ENCODE measurements around the gene MYRFL. TPM values are rescaled to one million over a fixed set of nuclear protein-coding genes. Genes with fewer than 3 reads are reported as not detected.

Gene MYRFL
- total and polyA plus RNA-seq, 3 experiments from 2014 or later = not detected

DNA sequence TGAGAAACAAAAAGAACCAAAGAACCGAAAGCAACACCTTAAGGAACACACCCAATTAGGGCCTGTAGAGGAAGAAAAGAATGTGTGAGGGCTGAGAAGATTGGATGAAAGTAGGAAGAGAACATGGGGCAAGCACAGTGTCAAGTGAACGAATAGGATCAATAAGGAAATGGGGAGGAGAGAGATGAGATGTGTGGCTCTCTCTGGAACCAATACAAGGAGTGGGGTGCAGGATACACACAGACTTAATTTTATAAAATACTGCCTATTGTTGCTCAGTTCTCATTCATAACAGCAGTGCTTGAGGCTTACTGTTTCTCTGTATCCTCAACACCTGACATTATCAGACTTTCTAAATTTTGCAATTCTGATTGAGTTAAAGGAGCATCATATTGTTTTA, 93.3 kb downstream of the MYRFL start:
- Mint-ChIP-seq H3K36me3 (peaks cover 0 to 4% (median 0%) of the 10 kb centered on the region in 3 donors), H3K4me1 (no peaks in the 10 kb centered on the region), H3K9me3 (peaks cover 0 to 3% (median 0%) of the 10 kb centered on the region in 5 donors), H3K27ac (no peak overlapping the region), H3K27me3 (peaks cover 3% of the 10 kb centered on the region in 2 donors), H3K4me3 (no peak overlapping the region)
- no peak overlapping the region for H3K27ac ChIP-seq (ENCODE audit: low read depth, low read length)
- no peaks in the 10 kb centered on the region for H3K27me3 ChIP-seq (ENCODE audit: insufficient read depth, low read length, poor library complexity, severe bottlenecking)
- POLR2A ChIA-PET = no interaction called here
- H3K9me3 ChIP-seq (ENCODE audit: low read length) = no peaks in the 10 kb centered on the region
- no peak overlapping the region for H3K4me3 ChIP-seq (ENCODE audit: low read length)
- no peaks in the 10 kb centered on the region for H3K36me3 ChIP-seq (ENCODE audit: insufficient read depth, low read length)
- CTCF ChIA-PET = interaction anchor here (1.8 kb wide), 1 partner anchor 18 kb away, joined by 4 read pairs; no protein-coding TSS in a partner anchor
- no peaks in the 10 kb centered on the region for H3K4me1 ChIP-seq (ENCODE audit: insufficient read depth, low read length)
- DNase-seq = no peak

DNA sequence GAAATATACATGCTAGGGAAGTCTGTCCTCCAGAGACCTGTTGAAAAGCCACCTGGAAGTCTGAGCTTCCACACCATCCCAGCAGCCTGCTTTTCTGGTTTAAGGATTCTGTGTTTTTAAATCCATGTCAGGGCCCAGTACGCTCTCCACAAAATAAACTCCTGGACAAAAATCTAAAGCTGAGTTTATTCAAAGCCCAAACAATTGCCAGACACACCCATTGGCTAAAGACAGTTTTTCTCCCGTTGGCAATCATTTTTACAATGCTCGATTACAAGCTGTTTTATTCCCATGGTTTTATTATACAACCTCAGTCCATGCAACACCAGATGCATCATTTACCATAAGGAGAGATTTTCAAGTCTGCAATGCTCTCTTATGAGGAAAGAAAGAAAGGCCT, 94.5 kb downstream of the MYRFL start:
- H3K27me3 Mint-ChIP-seq = peaks cover 3% of the 10 kb centered on the region in 2 donors
- H3K27me3 ChIP-seq (ENCODE audit: insufficient read depth, low read length, poor library complexity, severe bottlenecking) = no peaks in the 10 kb centered on the region

DNA sequence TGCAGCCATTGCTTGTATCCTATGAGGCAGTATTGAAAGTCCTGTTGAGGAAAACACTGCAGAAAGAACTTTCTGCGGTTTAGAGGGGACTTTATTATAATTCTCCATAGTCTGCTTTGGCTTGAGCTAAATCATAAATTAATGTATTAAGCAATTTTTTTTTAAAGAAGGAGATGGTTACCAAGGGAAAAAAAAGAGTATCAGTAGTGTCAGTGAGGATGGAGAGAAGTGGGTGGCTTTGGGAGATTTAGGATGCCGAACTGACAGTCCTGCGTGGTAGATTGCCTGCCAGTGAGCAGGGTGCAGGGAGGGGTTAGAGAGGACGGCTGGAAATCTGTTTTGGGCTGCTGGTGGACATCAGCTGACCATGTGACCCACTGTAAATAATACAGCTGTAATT, 96.8 kb downstream of the MYRFL start:
- no peak overlapping the region for H3K27ac ChIP-seq (ENCODE audit: low read depth, low read length)
- Mint-ChIP-seq H3K36me3 (peaks cover 0 to 8% (median 0%) of the 10 kb centered on the region in 3 donors), H3K27me3 (peaks cover 5 to 7% of the 10 kb centered on the region in 2 donors), H3K4me3 (no peak overlapping the region), H3K27ac (no peak overlapping the region), H3K9me3 (peaks cover 0 to 3% (median 0%) of the 10 kb centered on the region in 5 donors), H3K4me1 (no peaks in the 10 kb centered on the region)
- DNase-seq = no peak
- ChIA-PET POLR2A (no interaction called here), CTCF (no interaction called here)
- no peaks in the 10 kb centered on the region for H3K9me3 ChIP-seq (ENCODE audit: low read length)
- no peaks in the 10 kb centered on the region for H3K36me3 ChIP-seq (ENCODE audit: insufficient read depth, low read length)
- no peaks in the 10 kb centered on the region for H3K27me3 ChIP-seq (ENCODE audit: insufficient read depth, low read length, poor library complexity, severe bottlenecking)
- no peak overlapping the region for H3K4me3 ChIP-seq (ENCODE audit: low read length)
- H3K4me1 ChIP-seq (ENCODE audit: insufficient read depth, low read length) = no peaks in the 10 kb centered on the region

More for the DNA sequence above, 94.5 kb downstream of the MYRFL start:
- Mint-ChIP-seq H3K36me3 (peaks cover 0 to 4% (median 0%) of the 10 kb centered on the region in 3 donors), H3K27ac (no peak overlapping the region), H3K9me3 (peaks cover 0 to 3% (median 0%) of the 10 kb centered on the region in 5 donors), H3K4me3 (no peak overlapping the region), H3K4me1 (no peaks in the 10 kb centered on the region)
- no peak overlapping the region for H3K27ac ChIP-seq (ENCODE audit: low read depth, low read length)
- POLR2A ChIA-PET = no interaction called here
- H3K36me3 ChIP-seq (ENCODE audit: insufficient read depth, low read length) = no peaks in the 10 kb centered on the region
- DNase-seq = no peak
- CTCF ChIA-PET = interaction anchor here (1.8 kb wide), 1 partner anchor 19 kb away, joined by 4 read pairs; no protein-coding TSS in a partner anchor
- no peak overlapping the region for H3K4me3 ChIP-seq (ENCODE audit: low read length)
- no peaks in the 10 kb centered on the region for H3K4me1 ChIP-seq (ENCODE audit: insufficient read depth, low read length)
- H3K9me3 ChIP-seq (ENCODE audit: low read length) = no peaks in the 10 kb centered on the region

DNA sequence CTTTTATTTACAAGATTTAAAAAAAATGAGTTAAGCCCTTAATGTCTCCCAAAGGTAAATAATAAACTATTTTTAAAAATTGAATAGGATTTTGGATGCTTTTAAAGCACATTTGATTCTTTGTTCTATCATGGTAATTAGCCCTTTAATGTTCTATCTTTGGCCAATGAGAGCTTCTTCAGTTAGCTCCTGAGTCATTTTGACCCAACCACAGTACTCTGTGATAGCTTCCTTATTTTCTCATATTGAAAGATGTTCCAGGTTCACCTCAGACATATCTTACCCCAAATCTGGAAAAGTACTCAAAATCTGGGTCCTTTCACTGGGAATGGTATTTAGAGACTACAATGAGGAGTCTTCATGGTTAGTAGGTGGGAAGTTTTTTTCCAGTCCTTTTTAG, 98.0 kb downstream of the MYRFL start:
- no peaks in the 10 kb centered on the region for H3K36me3 ChIP-seq (ENCODE audit: insufficient read depth, low read length)
- no peak overlapping the region for H3K4me3 ChIP-seq (ENCODE audit: low read length)
- ChIA-PET CTCF (no interaction called here), POLR2A (no interaction called here)
- no peaks in the 10 kb centered on the region for H3K4me1 ChIP-seq (ENCODE audit: insufficient read depth, low read length)
- no peaks in the 10 kb centered on the region for H3K4me1 Mint-ChIP-seq
- no peaks in the 10 kb centered on the region for H3K27me3 ChIP-seq (ENCODE audit: insufficient read depth, low read length, poor library complexity, severe bottlenecking)
- H3K4me3 Mint-ChIP-seq = no peak overlapping the region
- DNase-seq = no peak
- peaks cover 0 to 4% (median 0%) of the 10 kb centered on the region in 3 donors for H3K36me3 Mint-ChIP-seq
- H3K27ac ChIP-seq (ENCODE audit: low read depth, low read length) = no peak overlapping the region
- peaks cover 7 to 8% of the 10 kb centered on the region in 2 donors for H3K27me3 Mint-ChIP-seq
- peaks cover 0 to 3% (median 0%) of the 10 kb centered on the region in 5 donors for H3K9me3 Mint-ChIP-seq
- H3K27ac Mint-ChIP-seq = no peak overlapping the region
- H3K9me3 ChIP-seq (ENCODE audit: low read length) = no peaks in the 10 kb centered on the region

DNA sequence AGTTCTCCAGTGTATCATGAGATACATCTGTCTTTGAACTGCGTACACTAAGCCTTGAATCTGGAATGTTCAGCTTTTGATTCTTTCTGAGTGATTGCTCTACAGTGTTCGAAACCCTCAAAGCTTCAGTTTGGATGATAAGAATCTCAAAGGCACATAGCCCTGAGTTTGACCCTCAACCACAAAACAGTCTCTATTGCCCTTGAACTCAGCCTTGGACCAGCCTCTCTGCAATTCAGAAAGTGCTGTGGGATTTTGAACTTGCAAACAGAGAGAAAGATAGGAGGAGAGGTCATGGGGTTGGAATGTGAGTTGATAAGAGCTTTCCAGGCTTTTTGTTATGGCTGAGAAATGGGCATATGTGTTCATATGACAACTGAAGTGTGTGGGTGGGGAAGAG, 100.3 kb downstream of the MYRFL start:
- Histone ChIP-seq H3K4me3 (ENCODE audit: low read length) (no peak overlapping the region), H3K36me3 (ENCODE audit: insufficient read depth, low read length) (no peaks in the 10 kb centered on the region), H3K27me3 (ENCODE audit: insufficient read depth, low read length, poor library complexity, severe bottlenecking) (no peaks in the 10 kb centered on the region), H3K9me3 (ENCODE audit: low read length) (no peaks in the 10 kb centered on the region), H3K4me1 (ENCODE audit: insufficient read depth, low read length) (no peaks in the 10 kb centered on the region), H3K27ac (ENCODE audit: low read depth, low read length) (no peak overlapping the region)
- Mint-ChIP-seq H3K4me1 (no peaks in the 10 kb centered on the region), H3K27ac (no peak overlapping the region), H3K4me3 (no peak overlapping the region), H3K9me3 (no peaks in the 10 kb centered on the region), H3K36me3 (peaks cover 0 to 4% (median 0%) of the 10 kb centered on the region in 3 donors), H3K27me3 (peaks cover 12 to 17% of the 10 kb centered on the region in 2 donors)
- ChIA-PET POLR2A (no interaction called here), CTCF (no interaction called here)
- no peak for DNase-seq

DNA sequence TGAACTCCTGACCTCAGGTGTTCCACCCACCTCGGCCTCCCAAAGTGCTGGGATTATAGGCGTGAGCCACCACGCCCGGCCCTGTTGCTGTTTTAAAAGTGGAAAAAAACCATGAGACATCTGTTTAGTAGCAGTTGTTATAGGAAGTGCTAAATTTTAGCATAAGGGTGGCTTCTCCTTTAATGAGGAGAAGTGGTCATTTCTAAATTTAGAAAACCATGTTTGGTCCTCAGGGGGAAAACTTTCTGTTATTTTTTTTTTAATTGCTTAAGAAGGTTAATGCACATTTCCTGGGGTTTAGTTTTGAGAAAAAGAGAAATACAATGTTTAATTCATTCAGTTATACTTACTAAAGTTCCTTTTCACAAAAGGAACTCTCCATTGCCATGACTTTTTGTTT, 102.1 kb downstream of the MYRFL start:
- Mint-ChIP-seq H3K4me3 (no peak overlapping the region), H3K36me3 (peaks cover 0 to 4% (median 0%) of the 10 kb centered on the region in 3 donors), H3K4me1 (no peaks in the 10 kb centered on the region), H3K27me3 (peaks cover 9 to 22% of the 10 kb centered on the region in 2 donors), H3K27ac (no peak overlapping the region), H3K9me3 (no peaks in the 10 kb centered on the region)
- ChIA-PET POLR2A (no interaction called here), CTCF (no interaction called here)
- Histone ChIP-seq H3K27ac (ENCODE audit: low read depth, low read length) (no peak overlapping the region), H3K4me1 (ENCODE audit: insufficient read depth, low read length) (no peaks in the 10 kb centered on the region), H3K36me3 (ENCODE audit: insufficient read depth, low read length) (no peaks in the 10 kb centered on the region), H3K27me3 (ENCODE audit: insufficient read depth, low read length, poor library complexity, severe bottlenecking) (no peaks in the 10 kb centered on the region), H3K9me3 (ENCODE audit: low read length) (no peaks in the 10 kb centered on the region), H3K4me3 (ENCODE audit: low read length) (no peak overlapping the region)
- DNase-seq = no peak

DNA sequence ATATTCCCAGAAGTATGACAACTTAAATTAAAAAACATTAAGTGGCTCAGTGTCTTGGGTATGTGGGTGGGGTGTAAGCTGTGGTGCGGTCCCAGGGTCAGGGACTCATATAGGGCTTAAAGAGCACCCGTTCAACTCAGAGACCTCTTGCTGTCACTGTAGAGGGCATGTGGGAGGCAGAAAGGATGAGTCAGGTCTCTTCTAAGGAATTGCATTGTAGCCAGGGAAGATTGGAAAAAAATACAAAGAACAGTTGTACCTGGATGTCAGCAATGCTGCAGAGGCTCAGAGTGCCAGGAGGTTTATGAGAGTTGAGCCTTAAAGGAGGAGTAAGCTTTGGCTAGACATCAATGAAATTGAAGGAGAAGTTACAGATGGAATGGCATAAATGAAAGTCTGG, 104.1 kb downstream of the MYRFL start:
- Histone ChIP-seq H3K27ac (ENCODE audit: low read depth, low read length) (no peak overlapping the region), H3K9me3 (ENCODE audit: low read length) (no peaks in the 10 kb centered on the region), H3K4me1 (ENCODE audit: insufficient read depth, low read length) (no peaks in the 10 kb centered on the region), H3K36me3 (ENCODE audit: insufficient read depth, low read length) (no peaks in the 10 kb centered on the region), H3K27me3 (ENCODE audit: insufficient read depth, low read length, poor library complexity, severe bottlenecking) (no peaks in the 10 kb centered on the region), H3K4me3 (ENCODE audit: low read length) (no peak overlapping the region)
- Mint-ChIP-seq H3K27ac (no peak overlapping the region), H3K4me3 (no peak overlapping the region), H3K36me3 (peaks cover 0 to 4% (median 0%) of the 10 kb centered on the region in 3 donors), H3K9me3 (no peaks in the 10 kb centered on the region), H3K4me1 (no peaks in the 10 kb centered on the region), H3K27me3 (peaks cover 13 to 22% of the 10 kb centered on the region in 2 donors)
- DNase-seq = no peak
- CTCF ChIA-PET = no interaction called here
- POLR2A ChIA-PET = no interaction called here

DNA sequence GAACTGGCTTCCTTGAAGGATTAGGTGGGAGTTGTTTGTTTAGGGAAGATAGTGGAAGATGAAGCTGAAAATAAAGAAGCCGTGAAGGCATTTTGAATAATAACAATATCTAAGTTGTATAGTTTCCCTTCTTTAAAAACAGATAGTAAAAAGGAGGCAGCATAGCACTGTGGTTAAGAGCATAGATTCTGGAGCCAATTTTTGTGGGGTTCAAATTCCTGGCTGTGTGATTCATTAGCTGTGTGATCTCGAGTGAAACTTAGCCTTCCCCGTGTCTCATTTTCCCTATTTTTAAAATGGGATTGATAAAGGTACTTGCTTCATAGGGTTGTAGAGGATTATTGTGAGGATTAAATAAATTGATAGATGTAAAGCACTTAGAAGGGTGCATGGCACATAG, 104.5 kb downstream of the MYRFL start:
- no peak overlapping the region for H3K4me3 Mint-ChIP-seq
- H3K36me3 Mint-ChIP-seq = peaks cover 0 to 4% (median 0%) of the 10 kb centered on the region in 3 donors
- H3K36me3 ChIP-seq (ENCODE audit: insufficient read depth, low read length) = no peaks in the 10 kb centered on the region
- H3K4me3 ChIP-seq (ENCODE audit: low read length) = no peak overlapping the region
- ChIA-PET POLR2A (no interaction called here), CTCF (no interaction called here)
- no peaks in the 10 kb centered on the region for H3K9me3 ChIP-seq (ENCODE audit: low read length)
- no peaks in the 10 kb centered on the region for H3K4me1 Mint-ChIP-seq
- no peaks in the 10 kb centered on the region for H3K4me1 ChIP-seq (ENCODE audit: insufficient read depth, low read length)
- no peak overlapping the region for H3K27ac ChIP-seq (ENCODE audit: low read depth, low read length)
- no peaks in the 10 kb centered on the region for H3K27me3 ChIP-seq (ENCODE audit: insufficient read depth, low read length, poor library complexity, severe bottlenecking)
- peaks cover 15 to 22% of the 10 kb centered on the region in 2 donors for H3K27me3 Mint-ChIP-seq
- H3K27ac Mint-ChIP-seq = no peak overlapping the region
- DNase-seq = no peak
- no peaks in the 10 kb centered on the region for H3K9me3 Mint-ChIP-seq

DNA sequence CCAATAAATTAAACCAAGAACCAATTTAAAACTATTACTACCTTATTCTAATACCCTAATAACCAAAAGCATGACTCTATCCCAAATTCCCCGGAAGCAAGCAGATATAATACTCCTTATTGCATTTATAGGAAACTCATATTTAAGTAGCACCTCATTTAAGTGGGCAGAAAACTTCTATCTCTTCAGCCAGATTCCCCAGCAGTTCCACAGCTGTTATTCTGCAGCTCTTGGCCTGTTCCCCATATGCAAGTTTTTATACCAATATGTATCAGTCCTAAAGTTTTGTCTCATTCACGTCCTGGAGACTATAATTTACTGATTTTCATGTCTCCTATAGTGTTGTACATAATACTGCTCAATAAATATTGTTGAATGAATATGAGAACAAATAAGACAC, 106.5 kb downstream of the MYRFL start:
- Mint-ChIP-seq H3K36me3 (peaks cover 0 to under 1% (median 0%) of the 10 kb centered on the region in 3 donors), H3K27ac (no peak overlapping the region), H3K27me3 (peaks cover 16 to 25% of the 10 kb centered on the region in 2 donors), H3K4me3 (no peak overlapping the region), H3K4me1 (no peaks in the 10 kb centered on the region), H3K9me3 (no peaks in the 10 kb centered on the region)
- Histone ChIP-seq H3K4me1 (ENCODE audit: insufficient read depth, low read length) (no peaks in the 10 kb centered on the region), H3K27ac (ENCODE audit: low read depth, low read length) (no peak overlapping the region), H3K36me3 (ENCODE audit: insufficient read depth, low read length) (no peaks in the 10 kb centered on the region), H3K4me3 (ENCODE audit: low read length) (no peak overlapping the region), H3K27me3 (ENCODE audit: insufficient read depth, low read length, poor library complexity, severe bottlenecking) (no peaks in the 10 kb centered on the region), H3K9me3 (ENCODE audit: low read length) (no peaks in the 10 kb centered on the region)
- CTCF ChIA-PET = no interaction called here
- DNase-seq = no peak
- POLR2A ChIA-PET = no interaction called here

Data from CD8-positive, alpha-beta memory T cell (primary cell).